SU-DHL-6 (cell line): ENCODE results near the gene THSD4.

ENCODE experiments used
- H2AFZ ChIP-seq: fragments of 200-600 bp; sonication (generic); 2 replicates; pipeline ENCODE4 v1.6.1; 2014; ENCODE audit warnings: low read depth, mild to moderate bottlenecking, moderate library complexity, mixed read lengths, antibody characterized with exemption, low read length; ENCODE audit not compliant: severe bottlenecking
- H3F3A ChIP-seq: fragments of 200-600 bp; shearing (Covaris generic); 2 replicates; pipeline ENCODE4 v1.6.0; 2016; ENCODE audit warnings: antibody characterized with exemption, mild to moderate bottlenecking; ENCODE audit not compliant: insufficient read depth
- H3K27ac ChIP-seq: fragments of 200-600 bp; sonication (generic); 2 replicates; pipeline ENCODE4 v1.5.1; 2016; ENCODE audit warnings: low read depth, mild to moderate bottlenecking, low read length, moderate library complexity, mixed read lengths
- H3K27me3 ChIP-seq: fragments of 200-600 bp; sonication (generic), shearing (Covaris generic); 2 replicates; pipeline ENCODE4 v1.6.0; 2014; ENCODE audit warnings: mild to moderate bottlenecking, low read length
- H3K36me3 ChIP-seq: fragments of 200-600 bp; sonication (generic); 2 replicates; pipeline ENCODE4 v1.6.1; 2014; ENCODE audit warnings: mild to moderate bottlenecking, low read length, mixed read lengths
- H3K4me2 ChIP-seq: fragments of 300-600, 200-600 bp; shearing (Covaris generic), sonication (generic); 2 replicates; pipeline ENCODE4 v1.6.0; 2014; ENCODE audit warnings: low read length, low read depth, mild to moderate bottlenecking; ENCODE audit not compliant: poor library complexity, severe bottlenecking
- H3K4me3 ChIP-seq: fragments of 200-600 bp; sonication (generic); 2 replicates; pipeline ENCODE4 v1.5.1; 2014; ENCODE audit warnings: antibody characterized with exemption, low read length, mild to moderate bottlenecking, mixed read lengths; ENCODE audit not compliant: insufficient read depth, poor library complexity, severe bottlenecking
- H3K79me2 ChIP-seq: fragments of 200-600 bp; sonication (generic); 2 replicates; pipeline ENCODE4 v1.6.1; 2014; ENCODE audit warnings: mild to moderate bottlenecking, low read length, moderate library complexity; ENCODE audit not compliant: insufficient read depth
- H3K9ac ChIP-seq: fragments of 200-600 bp; sonication (generic); 2 replicates; pipeline ENCODE4 v1.7.0; 2014; ENCODE audit warnings: mild to moderate bottlenecking, low read length
- H3K9me2 ChIP-seq: fragments of 200-600 bp; sonication (generic); replicated peaks from 2 replicates; pipeline ENCODE4 v1.6.1; 2014; ENCODE audit warnings: low read length; ENCODE audit not compliant: insufficient read depth
- H3K9me3 ChIP-seq: fragments of 200-600 bp; sonication (generic); 2 replicates; pipeline ENCODE4 v1.6.1; 2014; ENCODE audit warnings: low read length, mixed read lengths; ENCODE audit not compliant: insufficient read depth
- H4K20me1 ChIP-seq: fragments of 200-600 bp; sonication (generic); 2 replicates; pipeline ENCODE4 v1.6.1; 2014; ENCODE audit warnings: low read depth, mild to moderate bottlenecking, antibody characterized with exemption, low read length, moderate library complexity, mixed read lengths
- EZH2phosphoT487 ChIP-seq: fragments of 200-600 bp; sonication (generic), shearing (Covaris generic); conservative IDR thresholded peaks from 2 replicates; pipeline ENCODE4 v1.6.1; 2018; ENCODE audit warnings: mild to moderate bottlenecking, antibody characterized with exemption, low read length, moderate library complexity, mixed read lengths
- TF ChIP-seq, protein P1 (sequence below): fragments of 200-600 bp; sonication (generic); IDR thresholded peaks from one replicate; pipeline ENCODE4 v1.5.1; 2017; ENCODE audit warnings: antibody characterized with exemption, mild to moderate bottlenecking, low read length, moderate library complexity; ENCODE audit not compliant: insufficient read depth, poor library complexity, severe bottlenecking

Gene THSD4

DNA sequence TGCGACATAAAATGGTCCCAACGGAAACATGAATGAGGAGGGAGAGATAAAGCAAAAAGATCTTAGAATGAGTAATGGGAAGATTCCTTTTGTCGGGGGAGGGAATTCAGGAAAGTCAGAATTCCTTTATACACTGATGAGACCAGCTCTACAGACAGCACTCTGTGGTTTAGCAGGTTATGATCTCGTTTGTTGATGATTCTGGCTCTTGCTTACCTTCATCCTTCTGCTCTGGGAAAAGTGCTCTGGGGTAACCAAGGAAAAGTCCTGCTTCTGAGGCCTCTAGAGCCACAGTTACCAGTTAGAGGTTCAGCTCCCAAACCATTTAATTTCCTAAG, 544.4 kb downstream of the THSD4 start:
- H3K27ac ChIP-seq: no peak overlapping the region

DNA sequence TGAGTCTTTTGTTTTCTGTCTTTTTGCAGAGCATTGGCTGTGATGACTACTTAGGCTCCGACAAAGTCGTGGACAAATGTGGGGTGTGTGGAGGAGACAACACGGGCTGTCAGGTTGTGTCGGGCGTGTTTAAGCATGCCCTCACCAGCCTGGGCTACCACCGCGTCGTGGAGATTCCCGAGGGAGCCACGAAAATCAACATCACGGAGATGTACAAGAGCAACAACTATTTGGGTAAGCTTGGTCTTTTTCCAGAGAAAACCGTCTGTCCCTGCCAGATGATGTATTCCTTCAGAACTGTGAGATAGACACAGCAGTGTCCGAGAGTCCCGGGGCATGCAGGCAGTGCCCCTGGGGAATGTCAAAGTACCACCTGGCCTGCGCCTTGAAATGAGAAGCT, 545.2 kb downstream of the THSD4 start:
- no peaks in the 10 kb centered on the region for H3K9me3 ChIP-seq
- H3K36me3 ChIP-seq: no peaks in the 10 kb centered on the region
- H3K9ac ChIP-seq: no peak overlapping the region
- H4K20me1 ChIP-seq: no peaks in the 10 kb centered on the region
- H3K4me3 ChIP-seq: no peak overlapping the region
- no peak overlapping the region for H2AFZ ChIP-seq
- H3K27ac ChIP-seq: no peak overlapping the region
- H3K9me2 ChIP-seq: no peaks in the 10 kb centered on the region
- no peak for TF ChIP-seq EZH2phosphoT487
- TF ChIP-seq, protein P1, sequence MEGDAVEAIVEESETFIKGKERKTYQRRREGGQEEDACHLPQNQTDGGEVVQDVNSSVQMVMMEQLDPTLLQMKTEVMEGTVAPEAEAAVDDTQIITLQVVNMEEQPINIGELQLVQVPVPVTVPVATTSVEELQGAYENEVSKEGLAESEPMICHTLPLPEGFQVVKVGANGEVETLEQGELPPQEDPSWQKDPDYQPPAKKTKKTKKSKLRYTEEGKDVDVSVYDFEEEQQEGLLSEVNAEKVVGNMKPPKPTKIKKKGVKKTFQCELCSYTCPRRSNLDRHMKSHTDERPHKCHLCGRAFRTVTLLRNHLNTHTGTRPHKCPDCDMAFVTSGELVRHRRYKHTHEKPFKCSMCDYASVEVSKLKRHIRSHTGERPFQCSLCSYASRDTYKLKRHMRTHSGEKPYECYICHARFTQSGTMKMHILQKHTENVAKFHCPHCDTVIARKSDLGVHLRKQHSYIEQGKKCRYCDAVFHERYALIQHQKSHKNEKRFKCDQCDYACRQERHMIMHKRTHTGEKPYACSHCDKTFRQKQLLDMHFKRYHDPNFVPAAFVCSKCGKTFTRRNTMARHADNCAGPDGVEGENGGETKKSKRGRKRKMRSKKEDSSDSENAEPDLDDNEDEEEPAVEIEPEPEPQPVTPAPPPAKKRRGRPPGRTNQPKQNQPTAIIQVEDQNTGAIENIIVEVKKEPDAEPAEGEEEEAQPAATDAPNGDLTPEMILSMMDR: no peak
- H3K27me3 ChIP-seq: no peaks in the 10 kb centered on the region
- H3K4me2 ChIP-seq: no peak overlapping the region
- no peaks in the 10 kb centered on the region for H3F3A ChIP-seq
- no peaks in the 10 kb centered on the region for H3K79me2 ChIP-seq

More for the DNA sequence above, 544.4 kb downstream of the THSD4 start:
- no peak overlapping the region for H3K4me2 ChIP-seq
- no peak for TF ChIP-seq EZH2phosphoT487
- TF ChIP-seq, protein P1: no peak
- H3K9ac ChIP-seq: no peak overlapping the region
- H3K36me3 ChIP-seq: no peaks in the 10 kb centered on the region
- H2AFZ ChIP-seq: no peak overlapping the region
- H3K9me3 ChIP-seq: no peaks in the 10 kb centered on the region
- H3K9me2 ChIP-seq: no peaks in the 10 kb centered on the region
- H4K20me1 ChIP-seq: no peaks in the 10 kb centered on the region
- no peak overlapping the region for H3K4me3 ChIP-seq
- H3F3A ChIP-seq: no peaks in the 10 kb centered on the region
- H3K79me2 ChIP-seq: no peaks in the 10 kb centered on the region
- H3K27me3 ChIP-seq: no peaks in the 10 kb centered on the region

DNA sequence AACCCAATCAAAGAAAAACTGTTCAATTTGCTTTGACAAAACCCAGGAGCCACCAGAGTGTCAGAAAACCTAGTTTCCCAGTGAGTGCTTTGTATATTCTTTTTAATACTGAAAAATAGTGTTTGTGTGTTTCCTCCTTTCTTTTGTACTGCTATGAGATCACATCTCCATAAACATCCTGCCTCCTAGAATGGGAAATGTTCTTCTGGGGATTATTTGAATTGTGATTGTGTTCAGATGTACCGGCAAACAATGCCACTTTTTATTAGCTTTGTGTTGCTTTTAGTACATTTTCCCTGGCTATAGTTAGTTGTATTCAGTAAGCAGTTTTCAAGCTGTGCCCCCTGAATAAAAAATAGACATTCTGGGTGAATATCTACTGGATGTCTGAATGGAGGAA, 547.0 kb downstream of the THSD4 start:
- TF ChIP-seq, protein P1: no peak
- no peak for TF ChIP-seq EZH2phosphoT487
- Histone ChIP-seq H3K4me3 (no peak overlapping the region), H2AFZ (no peak overlapping the region), H3K27ac (no peak overlapping the region), H3K9me3 (no peaks in the 10 kb centered on the region), H3F3A (no peaks in the 10 kb centered on the region), H3K9me2 (no peaks in the 10 kb centered on the region), H3K27me3 (no peaks in the 10 kb centered on the region), H3K36me3 (no peaks in the 10 kb centered on the region), H4K20me1 (no peaks in the 10 kb centered on the region), H3K79me2 (no peaks in the 10 kb centered on the region), H3K9ac (no peak overlapping the region), H3K4me2 (no peak overlapping the region)

DNA sequence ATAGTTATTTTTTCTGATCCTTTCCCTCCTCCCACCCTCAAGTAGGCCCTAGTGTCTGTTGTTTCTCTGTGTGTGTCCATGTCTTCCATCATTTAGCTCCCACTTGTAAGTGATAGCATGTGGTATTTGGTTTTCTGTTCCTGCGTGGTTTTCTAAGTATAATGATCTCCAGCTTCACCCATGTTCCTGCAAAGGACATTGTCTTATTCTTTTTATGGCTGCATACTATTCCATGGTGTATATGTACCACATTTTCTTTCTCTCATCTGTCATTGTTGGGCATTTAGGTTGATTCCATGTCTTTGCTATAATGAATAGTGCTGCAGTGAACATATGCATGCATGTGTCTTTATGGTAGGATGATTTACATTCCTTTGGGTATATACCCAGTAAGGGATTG, 549.4 kb downstream of the THSD4 start:
- H3K79me2 ChIP-seq: no peaks in the 10 kb centered on the region
- no peak overlapping the region for H3K9ac ChIP-seq
- TF ChIP-seq, protein P1: no peak
- no peak for TF ChIP-seq EZH2phosphoT487
- no peak overlapping the region for H2AFZ ChIP-seq
- H3K27ac ChIP-seq: no peak overlapping the region
- no peaks in the 10 kb centered on the region for H3K27me3 ChIP-seq
- H3K4me3 ChIP-seq: no peak overlapping the region
- H3K4me2 ChIP-seq: no peak overlapping the region
- H3K36me3 ChIP-seq: no peaks in the 10 kb centered on the region
- no peaks in the 10 kb centered on the region for H4K20me1 ChIP-seq
- H3K9me3 ChIP-seq: no peaks in the 10 kb centered on the region
- no peaks in the 10 kb centered on the region for H3F3A ChIP-seq
- no peaks in the 10 kb centered on the region for H3K9me2 ChIP-seq
